Tibial artery (tissue), 4 donors: ENCODE results near the gene LMF1.
"Not testable (repeated sequence)": the region's sequence is repeated elsewhere in the genome, so short reads cannot be mapped to it uniquely, and the experiment has no call there.

ENCODE experiments used
- DNase-seq, 2 donors: peaks; one replicate each; pipeline ENCODE4 v3.0.0-alpha.2; 2019
- H3K27ac ChIP-seq, 2 donors: fragments of 200-600 bp; sonication (generic) in 1 of 2; 1 replicate in 1 of 2; 2 replicates in 1 of 2; pipeline ENCODE4 v1.5.1; 2018 to 2019; ENCODE audit warnings: mild to moderate bottlenecking in 1 of 2
- H3K27me3 ChIP-seq, 2 donors: fragments of 200-600 bp; sonication (generic) in 1 of 2; one replicate each; pipeline versions ENCODE4 v1.5.1 to v1.6.0; 2016 to 2019
- H3K36me3 ChIP-seq, 3 donors: fragments of 200-600 bp; sonication (generic) in 2 of 3; one replicate each; pipeline ENCODE4 v1.5.1; 2016 to 2019; ENCODE audit warnings: mild to moderate bottlenecking in 2 of 3
- H3K4me1 ChIP-seq, 4 donors: fragments of 200-600 bp; sonication (generic) in 2 of 4; 1 replicate in 3 of 4; 2 replicates in 1 of 4; pipeline ENCODE4 v1.5.1; 2016 to 2019
- H3K4me3 ChIP-seq, 2 donors: fragments of 200-600 bp; sonication (generic) in 1 of 2; 1 replicate in 1 of 2; 2 replicates in 1 of 2; pipeline ENCODE4 v1.5.1; 2018 to 2019; ENCODE audit warnings: mild to moderate bottlenecking in 2 of 2
- H3K9me3 ChIP-seq, 3 donors: fragments of 200-600 bp; sonication (generic) in 1 of 3; one replicate each; pipeline ENCODE4 v1.5.1; 2016 to 2019
- intact Hi-C: fragments of 100-400 bp; cut with DNase I; formaldehyde crosslinking; loops from one replicate; pipeline ENCODE4 v1.15.0; 2023; ENCODE audit warnings: low total_unique reads
- TF ChIP-seq, protein P1 (sequence below), 2 experiments: fragments of 200-600 bp in 1 of 2; fragments of 450-650 bp in 1 of 2; IDR thresholded peaks; one replicate each; pipeline ENCODE4 v1.5.1; 2017 to 2019; ENCODE audit warnings: antibody characterized with exemption in 2 of 2, mild to moderate bottlenecking in 1 of 2, moderate library complexity in 1 of 2

Gene LMF1

DNA sequence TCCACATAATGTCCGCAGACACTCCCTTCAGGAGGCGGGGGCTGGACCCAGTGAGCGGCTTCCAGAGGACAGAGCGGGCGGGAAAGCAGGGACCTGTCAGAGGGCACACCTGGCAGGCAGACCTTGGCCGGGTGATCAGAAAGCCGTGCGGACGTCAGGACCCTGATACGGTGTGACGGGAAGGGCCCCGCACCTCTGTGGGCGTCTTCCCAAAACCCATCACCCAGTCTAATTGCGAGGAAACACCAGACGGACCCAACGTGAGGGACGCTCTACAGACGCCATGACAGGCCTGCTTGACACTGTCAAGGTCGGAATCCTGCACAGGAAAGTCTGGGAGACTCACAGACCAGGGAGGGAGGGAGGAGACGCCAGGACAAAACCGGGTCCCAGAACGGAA lies 8.4 kb downstream of the LMF1 start:
- Histone ChIP-seq H3K27ac (no peak overlapping the region), H3K36me3 (peaks cover 18 to 35% (median 27%) of the 10 kb centered on the region in 3 donors), H3K9me3 (no peaks in the 10 kb centered on the region), H3K4me3 (no peak overlapping the region), H3K27me3 (no peaks in the 10 kb centered on the region), H3K4me1 (no peaks in the 10 kb centered on the region)
- TF ChIP-seq, protein P1, sequence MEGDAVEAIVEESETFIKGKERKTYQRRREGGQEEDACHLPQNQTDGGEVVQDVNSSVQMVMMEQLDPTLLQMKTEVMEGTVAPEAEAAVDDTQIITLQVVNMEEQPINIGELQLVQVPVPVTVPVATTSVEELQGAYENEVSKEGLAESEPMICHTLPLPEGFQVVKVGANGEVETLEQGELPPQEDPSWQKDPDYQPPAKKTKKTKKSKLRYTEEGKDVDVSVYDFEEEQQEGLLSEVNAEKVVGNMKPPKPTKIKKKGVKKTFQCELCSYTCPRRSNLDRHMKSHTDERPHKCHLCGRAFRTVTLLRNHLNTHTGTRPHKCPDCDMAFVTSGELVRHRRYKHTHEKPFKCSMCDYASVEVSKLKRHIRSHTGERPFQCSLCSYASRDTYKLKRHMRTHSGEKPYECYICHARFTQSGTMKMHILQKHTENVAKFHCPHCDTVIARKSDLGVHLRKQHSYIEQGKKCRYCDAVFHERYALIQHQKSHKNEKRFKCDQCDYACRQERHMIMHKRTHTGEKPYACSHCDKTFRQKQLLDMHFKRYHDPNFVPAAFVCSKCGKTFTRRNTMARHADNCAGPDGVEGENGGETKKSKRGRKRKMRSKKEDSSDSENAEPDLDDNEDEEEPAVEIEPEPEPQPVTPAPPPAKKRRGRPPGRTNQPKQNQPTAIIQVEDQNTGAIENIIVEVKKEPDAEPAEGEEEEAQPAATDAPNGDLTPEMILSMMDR (IDR thresholded peaks at IDR 0.05): no peak
- intact Hi-C loops: no loop called here
- DNase-seq: no peak

DNA sequence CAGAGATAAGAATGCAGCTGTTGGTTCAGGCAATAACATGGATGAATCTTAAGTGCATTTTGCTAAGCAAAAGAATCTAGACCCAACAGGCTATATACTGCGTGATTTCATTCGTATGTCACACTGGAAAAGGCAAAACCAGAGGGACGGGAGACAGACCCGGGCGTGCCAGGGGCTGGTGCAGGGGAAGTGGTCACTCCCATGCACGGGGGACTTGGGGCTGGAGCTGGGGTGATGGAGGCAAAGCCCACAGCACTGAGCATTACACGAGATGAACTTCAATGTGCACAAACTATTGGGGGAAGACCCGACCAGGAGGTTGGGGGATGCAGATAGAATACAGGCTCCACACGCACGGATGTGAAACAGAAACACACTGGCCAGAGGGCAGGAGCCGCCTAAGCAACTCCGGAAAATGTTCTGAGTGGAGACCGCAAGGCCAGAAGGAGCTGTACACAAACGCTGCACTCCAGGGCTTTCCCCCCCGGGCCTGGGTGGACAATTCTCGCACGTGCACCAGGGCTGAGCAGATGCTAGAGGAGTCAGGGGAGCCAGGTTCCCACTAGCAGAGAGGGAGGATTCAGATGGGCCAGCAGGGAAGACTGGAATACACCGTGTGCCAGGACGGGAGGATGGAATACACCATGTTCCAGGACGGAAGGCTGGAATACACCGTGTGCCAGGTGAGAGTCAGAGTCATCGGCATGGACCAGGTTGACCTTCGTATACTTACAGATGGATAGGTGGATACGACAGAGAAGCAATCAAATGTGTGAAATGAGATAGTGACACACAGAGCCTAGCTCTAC lies 11.3 kb downstream of the LMF1 start:
- Histone ChIP-seq H3K4me1 (no peaks in the 10 kb centered on the region), H3K9me3 (no peaks in the 10 kb centered on the region), H3K27me3 (no peaks in the 10 kb centered on the region), H3K36me3 (peaks cover 0 to 12% (median under 1%) of the 10 kb centered on the region in 3 donors), H3K4me3 (no peak overlapping the region), H3K27ac (no peak overlapping the region)
- TF ChIP-seq, protein P1 (IDR thresholded peaks at IDR 0.05): no peak
- no peak for DNase-seq
- intact Hi-C loops: no loop called here

DNA sequence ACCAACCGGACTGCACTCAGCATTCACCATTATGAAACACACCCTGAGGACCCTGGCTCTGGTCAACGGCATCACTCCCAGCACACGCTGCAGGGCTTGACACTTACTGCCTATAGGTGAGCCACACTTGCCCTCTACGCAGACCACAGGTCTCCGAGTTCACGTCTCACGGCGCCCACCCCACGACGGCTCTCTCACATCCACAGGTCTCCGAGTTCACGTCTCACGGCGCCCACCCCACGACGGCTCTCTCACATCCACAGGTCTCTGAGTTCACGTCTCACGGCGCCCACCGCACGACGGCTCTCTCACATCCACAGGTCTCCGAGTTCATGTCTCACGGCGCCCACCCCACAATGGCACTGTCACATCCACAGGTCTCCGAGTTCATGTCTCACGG lies 15.0 kb downstream of the LMF1 start:
- H3K4me1 ChIP-seq, H3K27me3 ChIP-seq, H3K27ac ChIP-seq, H3K9me3 ChIP-seq, H3K4me3 ChIP-seq, DNase-seq, intact Hi-C loops: not testable (repeated sequence)
- peaks cover 4 to 34% (median 22%) of the 10 kb centered on the region in 3 donors for H3K36me3 ChIP-seq

DNA sequence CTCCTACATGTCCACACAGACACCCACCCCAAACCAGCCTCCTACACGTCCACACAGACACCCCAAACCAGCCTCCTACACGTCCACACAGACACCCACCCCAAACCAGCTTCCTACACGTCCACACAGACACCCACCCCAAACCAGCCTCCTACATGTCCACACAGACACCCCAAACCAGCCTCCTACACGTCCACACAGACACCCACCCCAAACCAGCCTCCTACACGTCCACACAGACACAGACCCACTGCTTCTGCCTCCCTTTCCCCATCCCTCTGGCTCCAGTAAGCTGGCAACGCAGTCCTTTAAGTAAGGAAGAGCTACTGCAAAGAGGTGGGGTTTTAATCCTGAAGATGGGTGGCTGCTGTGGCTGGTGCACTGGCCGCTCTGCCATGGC lies 17.0 kb downstream of the LMF1 start:
- H3K36me3 ChIP-seq: peaks cover 4 to 26% (median 22%) of the 10 kb centered on the region in 3 donors
- H3K27ac ChIP-seq, DNase-seq, intact Hi-C loops, H3K9me3 ChIP-seq, H3K27me3 ChIP-seq, H3K4me3 ChIP-seq, H3K4me1 ChIP-seq: not testable (repeated sequence)

DNA sequence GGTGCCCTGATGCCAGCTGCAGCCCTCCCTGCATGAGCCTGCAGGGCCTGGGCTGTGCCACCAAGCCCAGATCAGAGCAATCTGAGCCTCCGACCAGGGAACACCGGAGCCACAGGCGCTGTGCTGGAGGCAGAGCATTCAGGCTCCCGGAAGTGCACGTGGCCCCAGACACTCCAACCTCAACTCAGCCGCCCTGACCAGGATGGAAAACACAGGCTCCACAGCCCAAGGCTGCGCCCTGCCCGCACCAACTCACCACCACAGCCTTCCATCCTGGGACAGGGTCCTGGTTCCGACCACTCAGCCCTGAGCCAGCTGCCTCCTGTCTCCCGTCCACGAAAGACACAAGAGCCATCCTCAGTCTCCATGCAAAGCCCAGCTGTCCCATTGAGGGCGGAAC lies 18.5 kb downstream of the LMF1 start:
- Histone ChIP-seq H3K36me3 (peaks cover 6 to 28% (median 22%) of the 10 kb centered on the region in 3 donors), H3K27ac (no peak overlapping the region), H3K27me3 (no peaks in the 10 kb centered on the region), H3K4me1 (no peaks in the 10 kb centered on the region), H3K9me3 (no peaks in the 10 kb centered on the region), H3K4me3 (no peak overlapping the region)
- TF ChIP-seq, protein P1 (IDR thresholded peaks at IDR 0.05): no peak
- DNase-seq: no peak
- intact Hi-C loops: no loop called here

DNA sequence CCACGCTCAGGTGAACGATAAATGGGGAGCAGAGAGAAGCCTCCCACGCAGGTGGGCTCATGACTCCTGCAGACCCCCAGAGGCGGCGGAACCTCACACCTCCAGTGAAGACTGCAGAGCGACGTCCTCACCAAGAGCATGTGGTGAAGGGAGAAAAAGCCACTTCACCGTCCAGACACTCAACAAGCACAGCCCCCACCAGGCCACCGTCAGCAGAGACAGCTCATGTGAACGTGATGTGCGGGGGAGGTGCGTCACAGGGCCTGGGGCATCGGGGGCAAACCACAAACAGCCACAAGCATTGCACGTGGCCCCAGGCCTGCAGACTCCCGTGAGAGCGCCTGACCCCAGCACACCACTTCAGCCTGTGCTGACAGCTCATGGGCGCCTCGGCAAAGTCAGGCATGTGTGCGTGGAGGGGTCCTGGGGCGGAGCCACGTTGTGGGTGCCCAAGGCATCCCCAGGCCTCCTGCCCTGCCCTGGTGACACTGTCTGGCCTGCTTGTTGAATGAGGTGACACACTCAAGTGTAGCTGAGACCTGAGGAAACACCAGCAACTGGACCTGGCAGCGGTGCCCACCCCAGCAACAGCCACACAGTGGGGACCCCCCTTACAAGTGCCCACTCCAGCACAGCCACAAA lies 19.0 kb downstream of the LMF1 start:
- no peaks in the 10 kb centered on the region for H3K27me3 ChIP-seq
- intact Hi-C loops: no loop called here
- no peak overlapping the region for H3K4me3 ChIP-seq
- H3K36me3 ChIP-seq: peaks cover 11 to 34% (median 25%) of the 10 kb centered on the region in 3 donors
- TF ChIP-seq, protein P1 (IDR thresholded peaks at IDR 0.05): no peak
- no peak overlapping the region for H3K27ac ChIP-seq
- no peak for DNase-seq
- no peaks in the 10 kb centered on the region for H3K9me3 ChIP-seq
- no peaks in the 10 kb centered on the region for H3K4me1 ChIP-seq

DNA sequence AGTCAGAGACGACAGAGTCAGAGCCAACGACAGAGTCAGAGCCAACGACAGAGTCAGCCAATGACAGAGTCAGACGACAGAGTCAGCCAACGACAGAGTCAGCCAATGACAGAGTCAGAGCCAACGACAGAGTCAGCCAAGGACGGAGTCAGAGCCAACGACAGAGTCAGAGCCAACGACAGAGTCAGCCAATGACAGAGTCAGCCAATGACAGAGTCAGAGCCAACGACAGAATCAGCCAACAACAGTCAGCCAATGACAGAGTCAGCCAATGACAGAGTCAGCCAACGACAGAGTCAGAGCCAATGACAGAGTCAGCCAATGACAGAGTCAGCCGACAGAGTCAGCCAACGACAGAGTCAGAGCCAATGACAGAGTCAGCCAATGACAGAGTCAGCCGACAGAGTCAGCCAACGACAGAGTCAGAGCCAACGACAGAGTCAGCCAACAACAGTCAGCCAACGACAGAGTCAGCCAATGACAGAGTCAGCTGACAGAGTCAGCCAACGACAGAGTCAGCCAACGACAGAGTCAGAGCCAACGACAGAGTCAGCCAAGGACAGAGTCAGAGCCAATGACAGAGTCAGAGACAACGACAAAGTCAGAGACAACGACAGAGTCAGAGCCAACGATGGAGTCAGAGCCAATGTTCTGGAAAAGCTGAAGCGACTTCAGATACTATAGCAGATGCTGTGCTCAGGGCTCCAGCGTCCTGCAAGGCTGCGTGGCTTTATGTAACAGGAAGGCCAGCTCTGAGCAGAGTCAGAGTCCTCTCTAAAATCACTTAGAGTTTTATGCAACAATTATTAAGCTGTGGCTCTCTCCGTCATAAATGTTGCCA lies 19.8 kb downstream of the LMF1 start:
- H3K27me3 ChIP-seq, H3K9me3 ChIP-seq, H3K4me3 ChIP-seq, H3K4me1 ChIP-seq, DNase-seq, intact Hi-C loops, H3K27ac ChIP-seq: not testable (repeated sequence)
- peaks cover 19 to 42% (median 34%) of the 10 kb centered on the region in 3 donors for H3K36me3 ChIP-seq

DNA sequence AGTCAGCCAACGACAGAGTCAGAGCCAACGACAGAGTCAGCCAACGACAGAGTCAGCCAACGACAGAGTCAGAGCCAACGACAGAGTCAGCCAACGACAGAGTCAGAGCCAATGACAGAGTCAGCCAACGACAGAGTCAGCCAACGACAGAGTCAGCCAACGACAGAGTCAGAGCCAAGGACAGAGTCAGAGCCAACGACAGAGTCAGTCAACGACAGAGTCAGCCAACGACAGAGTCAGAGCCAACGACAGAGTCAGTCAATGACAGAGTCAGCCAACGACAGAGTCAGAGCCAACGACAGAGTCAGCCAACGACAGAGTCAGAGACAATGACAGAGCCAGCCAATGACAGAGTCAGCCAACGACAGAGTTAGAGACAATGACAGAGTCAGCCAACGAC lies 22.0 kb downstream of the LMF1 start:
- H3K27ac ChIP-seq, H3K27me3 ChIP-seq, intact Hi-C loops, H3K4me3 ChIP-seq, H3K9me3 ChIP-seq, DNase-seq, H3K4me1 ChIP-seq: not testable (repeated sequence)
- H3K36me3 ChIP-seq: peaks cover 19 to 44% (median 40%) of the 10 kb centered on the region in 3 donors

DNA sequence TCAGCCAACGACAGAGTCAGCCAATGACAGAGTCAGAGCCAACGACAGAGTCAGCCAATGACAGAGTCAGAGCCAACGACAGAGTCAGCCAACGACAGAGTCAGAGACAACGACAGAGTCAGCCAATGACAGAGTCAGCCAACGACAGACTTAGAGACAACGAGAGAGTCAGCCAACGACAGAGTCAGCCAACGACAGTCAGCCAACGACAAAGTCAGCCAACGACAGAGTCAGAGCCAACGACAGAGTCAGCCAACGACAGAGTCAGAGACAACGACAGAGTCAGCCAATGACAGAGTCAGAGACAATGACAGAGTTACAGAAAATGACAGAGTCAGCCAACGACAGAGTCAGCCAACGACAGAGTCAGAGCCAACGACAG lies 22.9 kb downstream of the LMF1 start:
- peaks cover 19 to 44% (median 40%) of the 10 kb centered on the region in 3 donors for H3K36me3 ChIP-seq
- H3K27ac ChIP-seq, H3K4me1 ChIP-seq, intact Hi-C loops, DNase-seq, H3K9me3 ChIP-seq, H3K4me3 ChIP-seq, H3K27me3 ChIP-seq: not testable (repeated sequence)
